Measurements from ENCODE around the gene SORCS2. TPM values are rescaled to one million over a fixed set of nuclear protein-coding genes. Genes with fewer than 3 reads are reported as not detected.

SORCS2 gene
- total and polyA plus RNA-seq, 4 donors = 2.2 to 7.7 (median 2.5) TPM

GRCh38 chr4:7387925-7388324, 195.6 kb downstream of the SORCS2 start:
- Histone ChIP-seq H3K4me3 (no peak overlapping the region), H3K4me1 (ENCODE audit: control insufficient read depth in 5 of 5, insufficient read depth in 5 of 5, low read length in 5 of 5) (peaks cover 0 to 5% (median 0%) of the 10 kb centered on the region in 5 donors), H3K27me3 (ENCODE audit: control insufficient read depth in 3 of 3, insufficient read depth in 3 of 3, low read length in 2 of 3) (peaks cover 0 to 2% (median 0%) of the 10 kb centered on the region in 3 donors), H3K27ac (ENCODE audit: low read depth in 1 of 2, low read length in 1 of 2) (no peak overlapping the region), H3K9me3 (ENCODE audit: control insufficient read depth in 4 of 4, insufficient read depth in 3 of 4, low read length in 3 of 4) (peaks cover 0 to 2% (median 0%) of the 10 kb centered on the region in 4 donors), H3K36me3 (ENCODE audit: control insufficient read depth in 4 of 4, insufficient read depth in 4 of 4, low read length in 4 of 4) (no peaks in the 10 kb centered on the region), H3K9ac (ENCODE audit: insufficient read depth in 1 of 2, low read length in 2 of 2) (no peak overlapping the region)
- DNase-seq (no peak), ATAC-seq (ENCODE audit: insufficient read depth, low FRiP score) (no peak)
- TF ChIP-seq CTCF (IDR thresholded peaks at IDR 0.05; ENCODE audit: control extremely low read depth, extremely low read depth) = no peak
- 93 to 96% methylated on average over 6 of the region's 6 CpGs for WGBS, 2 donors

- Histone ChIP-seq H3K36me3 (ENCODE audit: control insufficient read depth in 4 of 4, insufficient read depth in 4 of 4, low read length in 4 of 4) (no peaks in the 10 kb centered on the region), H3K4me1 (ENCODE audit: control insufficient read depth in 5 of 5, insufficient read depth in 5 of 5, low read length in 5 of 5) (peaks cover 0 to 8% (median 0%) of the 10 kb centered on the region in 5 donors), H3K27me3 (ENCODE audit: control insufficient read depth in 3 of 3, insufficient read depth in 3 of 3, low read length in 2 of 3) (peaks cover 0 to 2% (median 0%) of the 10 kb centered on the region in 3 donors), H3K27ac (ENCODE audit: low read depth in 1 of 2, low read length in 1 of 2) (no peak overlapping the region), H3K9ac (ENCODE audit: insufficient read depth in 1 of 2, low read length in 2 of 2) (no peak overlapping the region), H3K4me3 (no peak overlapping the region), H3K9me3 (ENCODE audit: control insufficient read depth in 4 of 4, insufficient read depth in 3 of 4, low read length in 3 of 4) (peaks cover 0 to 2% (median 0%) of the 10 kb centered on the region in 4 donors)
- ATAC-seq (ENCODE audit: insufficient read depth, low FRiP score) = no peak
- WGBS, 2 donors = 84 to 88% methylated on average over 13 of the region's 13 CpGs
- TF ChIP-seq CTCF (IDR thresholded peaks at IDR 0.05; ENCODE audit: control extremely low read depth, extremely low read depth) = no peak
- DNase-seq = no peak
Observed at GRCh38 chr4:7388627-7389026, 196.3 kb downstream of the SORCS2 start.

- H3K36me3 ChIP-seq (ENCODE audit: control insufficient read depth in 4 of 4, insufficient read depth in 4 of 4, low read length in 4 of 4) = no peaks in the 10 kb centered on the region
- TF ChIP-seq CTCF (IDR thresholded peaks at IDR 0.05; ENCODE audit: control extremely low read depth, extremely low read depth) = no peak
- ATAC-seq (ENCODE audit: insufficient read depth, low FRiP score) = no peak
- peaks cover 0 to 8% (median 0%) of the 10 kb centered on the region in 5 donors for H3K4me1 ChIP-seq (ENCODE audit: control insufficient read depth in 5 of 5, insufficient read depth in 5 of 5, low read length in 5 of 5)
- WGBS, 2 donors = 92 to 93% methylated on average over 15 of the region's 15 CpGs
- no peak for DNase-seq
- H3K4me3 ChIP-seq = no peak overlapping the region
- no peak overlapping the region for H3K27ac ChIP-seq (ENCODE audit: low read depth in 1 of 2, low read length in 1 of 2)
- H3K9me3 ChIP-seq (ENCODE audit: control insufficient read depth in 4 of 4, insufficient read depth in 3 of 4, low read length in 3 of 4) = peaks cover 0 to 2% (median 0%) of the 10 kb centered on the region in 4 donors
- peaks cover 0 to 2% (median 0%) of the 10 kb centered on the region in 3 donors for H3K27me3 ChIP-seq (ENCODE audit: control insufficient read depth in 3 of 3, insufficient read depth in 3 of 3, low read length in 2 of 3)
- H3K9ac ChIP-seq (ENCODE audit: insufficient read depth in 1 of 2, low read length in 2 of 2) = no peak overlapping the region
Observed at GRCh38 chr4:7389101-7389701, 196.9 kb downstream of the SORCS2 start.
